Measurements from ENCODE around the gene ATXN2.

DNA sequence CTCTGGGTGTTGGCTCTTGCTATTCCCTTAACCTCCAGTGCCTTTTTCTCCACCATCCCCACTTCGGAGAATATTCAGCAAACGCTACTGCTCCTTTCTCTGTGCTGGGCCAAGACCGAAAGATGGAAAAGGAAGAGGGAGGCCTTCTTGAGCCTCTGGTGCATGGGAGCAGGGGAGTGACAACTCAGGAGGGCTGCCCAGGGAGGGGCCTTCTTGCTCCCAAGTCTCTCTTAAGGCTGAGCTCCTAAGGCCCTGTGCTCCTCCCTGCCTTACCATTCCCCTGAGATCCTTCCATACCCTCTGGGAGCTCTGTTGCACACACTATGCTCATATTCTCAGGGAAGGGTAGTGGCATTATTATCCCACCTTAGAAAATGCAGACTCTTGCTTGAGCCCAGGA, 158.5 kb downstream of the ATXN2 start:
- TF ChIP-seq, protein P1, sequence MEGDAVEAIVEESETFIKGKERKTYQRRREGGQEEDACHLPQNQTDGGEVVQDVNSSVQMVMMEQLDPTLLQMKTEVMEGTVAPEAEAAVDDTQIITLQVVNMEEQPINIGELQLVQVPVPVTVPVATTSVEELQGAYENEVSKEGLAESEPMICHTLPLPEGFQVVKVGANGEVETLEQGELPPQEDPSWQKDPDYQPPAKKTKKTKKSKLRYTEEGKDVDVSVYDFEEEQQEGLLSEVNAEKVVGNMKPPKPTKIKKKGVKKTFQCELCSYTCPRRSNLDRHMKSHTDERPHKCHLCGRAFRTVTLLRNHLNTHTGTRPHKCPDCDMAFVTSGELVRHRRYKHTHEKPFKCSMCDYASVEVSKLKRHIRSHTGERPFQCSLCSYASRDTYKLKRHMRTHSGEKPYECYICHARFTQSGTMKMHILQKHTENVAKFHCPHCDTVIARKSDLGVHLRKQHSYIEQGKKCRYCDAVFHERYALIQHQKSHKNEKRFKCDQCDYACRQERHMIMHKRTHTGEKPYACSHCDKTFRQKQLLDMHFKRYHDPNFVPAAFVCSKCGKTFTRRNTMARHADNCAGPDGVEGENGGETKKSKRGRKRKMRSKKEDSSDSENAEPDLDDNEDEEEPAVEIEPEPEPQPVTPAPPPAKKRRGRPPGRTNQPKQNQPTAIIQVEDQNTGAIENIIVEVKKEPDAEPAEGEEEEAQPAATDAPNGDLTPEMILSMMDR (IDR thresholded peaks at IDR 0.05), result no peak
- TF ChIP-seq POLR2A (IDR thresholded peaks at IDR 0.05), result no peak

All from body of pancreas (tissue), 4 donors.